ENCODE data around the gene TMPRSS15.

DNA sequence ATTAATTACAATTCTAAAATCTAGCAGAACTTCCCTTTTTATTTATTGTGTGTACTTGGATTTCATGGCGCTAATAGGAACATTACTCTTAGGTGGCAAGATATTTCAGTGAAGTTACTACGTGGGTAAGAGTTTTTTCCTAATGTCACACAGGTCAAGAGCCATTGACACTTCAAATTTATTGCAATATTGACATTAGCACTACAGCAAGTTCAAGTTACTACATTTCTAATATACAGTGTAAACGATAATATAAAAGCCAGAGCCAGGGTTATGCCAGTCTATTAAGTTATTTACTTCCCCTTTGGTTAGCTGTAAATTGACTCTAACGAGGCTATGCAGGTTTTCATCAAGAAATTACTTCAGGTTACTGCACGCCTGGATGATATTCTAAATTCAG lies 129.2 kb downstream of the TMPRSS15 start:
- TF ChIP-seq GTF2I (CRISPR knock-in tag; conservative IDR thresholded peaks at IDR 0.05): no peak
- TF ChIP-seq, protein P1, sequence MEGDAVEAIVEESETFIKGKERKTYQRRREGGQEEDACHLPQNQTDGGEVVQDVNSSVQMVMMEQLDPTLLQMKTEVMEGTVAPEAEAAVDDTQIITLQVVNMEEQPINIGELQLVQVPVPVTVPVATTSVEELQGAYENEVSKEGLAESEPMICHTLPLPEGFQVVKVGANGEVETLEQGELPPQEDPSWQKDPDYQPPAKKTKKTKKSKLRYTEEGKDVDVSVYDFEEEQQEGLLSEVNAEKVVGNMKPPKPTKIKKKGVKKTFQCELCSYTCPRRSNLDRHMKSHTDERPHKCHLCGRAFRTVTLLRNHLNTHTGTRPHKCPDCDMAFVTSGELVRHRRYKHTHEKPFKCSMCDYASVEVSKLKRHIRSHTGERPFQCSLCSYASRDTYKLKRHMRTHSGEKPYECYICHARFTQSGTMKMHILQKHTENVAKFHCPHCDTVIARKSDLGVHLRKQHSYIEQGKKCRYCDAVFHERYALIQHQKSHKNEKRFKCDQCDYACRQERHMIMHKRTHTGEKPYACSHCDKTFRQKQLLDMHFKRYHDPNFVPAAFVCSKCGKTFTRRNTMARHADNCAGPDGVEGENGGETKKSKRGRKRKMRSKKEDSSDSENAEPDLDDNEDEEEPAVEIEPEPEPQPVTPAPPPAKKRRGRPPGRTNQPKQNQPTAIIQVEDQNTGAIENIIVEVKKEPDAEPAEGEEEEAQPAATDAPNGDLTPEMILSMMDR (IDR thresholded peaks at IDR 0.05): no peak
- TF ChIP-seq ZNF317 (CRISPR knock-in tag; IDR thresholded peaks at IDR 0.05; ENCODE audit: borderline replicate concordance, low read depth): no peak
- TF ChIP-seq, protein P2, sequence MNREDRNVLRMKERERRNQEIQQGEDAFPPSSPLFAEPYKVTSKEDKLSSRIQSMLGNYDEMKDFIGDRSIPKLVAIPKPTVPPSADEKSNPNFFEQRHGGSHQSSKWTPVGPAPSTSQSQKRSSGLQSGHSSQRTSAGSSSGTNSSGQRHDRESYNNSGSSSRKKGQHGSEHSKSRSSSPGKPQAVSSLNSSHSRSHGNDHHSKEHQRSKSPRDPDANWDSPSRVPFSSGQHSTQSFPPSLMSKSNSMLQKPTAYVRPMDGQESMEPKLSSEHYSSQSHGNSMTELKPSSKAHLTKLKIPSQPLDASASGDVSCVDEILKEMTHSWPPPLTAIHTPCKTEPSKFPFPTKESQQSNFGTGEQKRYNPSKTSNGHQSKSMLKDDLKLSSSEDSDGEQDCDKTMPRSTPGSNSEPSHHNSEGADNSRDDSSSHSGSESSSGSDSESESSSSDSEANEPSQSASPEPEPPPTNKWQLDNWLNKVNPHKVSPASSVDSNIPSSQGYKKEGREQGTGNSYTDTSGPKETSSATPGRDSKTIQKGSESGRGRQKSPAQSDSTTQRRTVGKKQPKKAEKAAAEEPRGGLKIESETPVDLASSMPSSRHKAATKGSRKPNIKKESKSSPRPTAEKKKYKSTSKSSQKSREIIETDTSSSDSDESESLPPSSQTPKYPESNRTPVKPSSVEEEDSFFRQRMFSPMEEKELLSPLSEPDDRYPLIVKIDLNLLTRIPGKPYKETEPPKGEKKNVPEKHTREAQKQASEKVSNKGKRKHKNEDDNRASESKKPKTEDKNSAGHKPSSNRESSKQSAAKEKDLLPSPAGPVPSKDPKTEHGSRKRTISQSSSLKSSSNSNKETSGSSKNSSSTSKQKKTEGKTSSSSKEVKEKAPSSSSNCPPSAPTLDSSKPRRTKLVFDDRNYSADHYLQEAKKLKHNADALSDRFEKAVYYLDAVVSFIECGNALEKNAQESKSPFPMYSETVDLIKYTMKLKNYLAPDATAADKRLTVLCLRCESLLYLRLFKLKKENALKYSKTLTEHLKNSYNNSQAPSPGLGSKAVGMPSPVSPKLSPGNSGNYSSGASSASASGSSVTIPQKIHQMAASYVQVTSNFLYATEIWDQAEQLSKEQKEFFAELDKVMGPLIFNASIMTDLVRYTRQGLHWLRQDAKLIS (CRISPR knock-in tag; IDR thresholded peaks at IDR 0.05; ENCODE audit: borderline replicate concordance): no peak
- TF ChIP-seq GABPB1 (CRISPR knock-in tag; IDR thresholded peaks at IDR 0.05): no peak
- TF ChIP-seq, protein P3, sequence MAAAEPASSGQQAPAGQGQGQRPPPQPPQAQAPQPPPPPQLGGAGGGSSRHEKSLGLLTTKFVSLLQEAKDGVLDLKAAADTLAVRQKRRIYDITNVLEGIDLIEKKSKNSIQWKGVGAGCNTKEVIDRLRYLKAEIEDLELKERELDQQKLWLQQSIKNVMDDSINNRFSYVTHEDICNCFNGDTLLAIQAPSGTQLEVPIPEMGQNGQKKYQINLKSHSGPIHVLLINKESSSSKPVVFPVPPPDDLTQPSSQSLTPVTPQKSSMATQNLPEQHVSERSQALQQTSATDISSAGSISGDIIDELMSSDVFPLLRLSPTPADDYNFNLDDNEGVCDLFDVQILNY (CRISPR knock-in tag; IDR thresholded peaks at IDR 0.05): no peak
- TF ChIP-seq TEAD4 (CRISPR knock-in tag; IDR thresholded peaks at IDR 0.05): no peak
- TF ChIP-seq EMX1 (CRISPR knock-in tag; IDR thresholded peaks at IDR 0.05): no peak
- no peak for TF ChIP-seq IRF2 (CRISPR knock-in tag; IDR thresholded peaks at IDR 0.05; ENCODE audit: borderline replicate concordance, low read depth)
- TF ChIP-seq, protein P4, sequence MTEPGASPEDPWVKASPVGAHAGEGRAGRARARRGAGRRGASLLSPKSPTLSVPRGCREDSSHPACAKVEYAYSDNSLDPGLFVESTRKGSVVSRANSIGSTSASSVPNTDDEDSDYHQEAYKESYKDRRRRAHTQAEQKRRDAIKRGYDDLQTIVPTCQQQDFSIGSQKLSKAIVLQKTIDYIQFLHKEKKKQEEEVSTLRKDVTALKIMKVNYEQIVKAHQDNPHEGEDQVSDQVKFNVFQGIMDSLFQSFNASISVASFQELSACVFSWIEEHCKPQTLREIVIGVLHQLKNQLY (CRISPR knock-in tag; IDR thresholded peaks at IDR 0.05): no peak
- TF ChIP-seq, protein P5, sequence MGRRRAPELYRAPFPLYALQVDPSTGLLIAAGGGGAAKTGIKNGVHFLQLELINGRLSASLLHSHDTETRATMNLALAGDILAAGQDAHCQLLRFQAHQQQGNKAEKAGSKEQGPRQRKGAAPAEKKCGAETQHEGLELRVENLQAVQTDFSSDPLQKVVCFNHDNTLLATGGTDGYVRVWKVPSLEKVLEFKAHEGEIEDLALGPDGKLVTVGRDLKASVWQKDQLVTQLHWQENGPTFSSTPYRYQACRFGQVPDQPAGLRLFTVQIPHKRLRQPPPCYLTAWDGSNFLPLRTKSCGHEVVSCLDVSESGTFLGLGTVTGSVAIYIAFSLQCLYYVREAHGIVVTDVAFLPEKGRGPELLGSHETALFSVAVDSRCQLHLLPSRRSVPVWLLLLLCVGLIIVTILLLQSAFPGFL (CRISPR knock-in tag; IDR thresholded peaks at IDR 0.05; ENCODE audit: borderline replicate concordance): no peak
- TF ChIP-seq SOX15 (CRISPR knock-in tag; IDR thresholded peaks at IDR 0.05): no peak

All from WTC11 (cell line).